Neural cell (in vitro differentiated cells): Measurements from ENCODE around the gene PTPRN2. TPM values are rescaled to one million over a fixed set of nuclear protein-coding genes. Genes with fewer than 3 reads are reported as not detected.

ENCODE experiments used
- H2AFZ ChIP-seq: fragments of 200-600, 300-800 bp; sonication (generic), shearing (Covaris generic); 2 replicates; pipeline ENCODE4 v1.6.0; 2014; ENCODE audit warnings: low read depth, mild to moderate bottlenecking, antibody characterized with exemption, low read length, moderate library complexity
- H3F3A ChIP-seq: fragments of 200-600 bp; shearing (Covaris generic); 2 replicates; pipeline ENCODE4 v1.6.1; 2016; ENCODE audit warnings: mild to moderate bottlenecking, moderate library complexity, mixed read lengths, antibody characterized with exemption, low read length; ENCODE audit not compliant: insufficient read depth, poor library complexity, severe bottlenecking
- H3K27ac ChIP-seq: fragments of 200-600, 300-800 bp; sonication (generic), shearing (Covaris generic); 2 replicates; pipeline ENCODE4 v1.5.1; 2014; ENCODE audit warnings: mild to moderate bottlenecking, low read length, moderate library complexity
- H3K27me3 ChIP-seq: fragments of 300-800, 200-600 bp; sonication (generic), shearing (Covaris generic); 2 replicates; pipeline ENCODE4 v1.6.0; 2014; ENCODE audit warnings: mild to moderate bottlenecking, low read depth, low read length, moderate library complexity; ENCODE audit not compliant: insufficient read depth
- H3K36me3 ChIP-seq: fragments of 300-800, 200-600 bp; sonication (generic), shearing (Covaris generic); 2 replicates; pipeline ENCODE4 v1.5.1; 2014; ENCODE audit warnings: mild to moderate bottlenecking, antibody characterized with exemption, low read length, moderate library complexity; ENCODE audit not compliant: insufficient read depth
- H3K4me2 ChIP-seq: fragments of 300-800, 200-600 bp; sonication (generic), shearing (Covaris generic); 2 replicates; pipeline ENCODE4 v1.6.0; 2014; ENCODE audit warnings: mild to moderate bottlenecking, low read length
- H3K4me3 ChIP-seq: fragments of 300-800, 200-600 bp; sonication (generic), shearing (Covaris generic); 2 replicates; pipeline ENCODE4 v1.5.1; 2014; ENCODE audit warnings: mild to moderate bottlenecking, low read length, moderate library complexity
- H3K79me2 ChIP-seq: fragments of 200-600 bp; shearing (Covaris generic); replicated peaks from 2 replicates; pipeline ENCODE4 v1.6.0; 2014; ENCODE audit warnings: mild to moderate bottlenecking, low read length, moderate library complexity; ENCODE audit not compliant: insufficient read depth
- H3K9ac ChIP-seq: fragments of 300-800, 200-600 bp; sonication (generic), shearing (Covaris generic); 2 replicates; pipeline ENCODE4 v1.6.1; 2016; ENCODE audit warnings: mild to moderate bottlenecking, low read length, mixed read lengths
- H3K9me2 ChIP-seq: fragments of 200-600 bp; shearing (Covaris generic); 2 replicates; pipeline ENCODE4 v1.6.1; 2016; ENCODE audit warnings: mild to moderate bottlenecking, low read length, mixed read lengths; ENCODE audit not compliant: insufficient read depth
- H3K9me3 ChIP-seq: fragments of 200-600, 300-800 bp; sonication (generic), shearing (Covaris generic); 2 replicates; pipeline ENCODE4 v1.6.1; 2016; ENCODE audit warnings: mild to moderate bottlenecking, mixed run types, low read length, moderate library complexity, mixed read lengths
- H4K20me1 ChIP-seq: fragments of 200-600 bp; shearing (Covaris generic); 2 replicates; pipeline ENCODE4 v1.6.1; 2016; ENCODE audit warnings: mild to moderate bottlenecking, mixed run types; ENCODE audit not compliant: insufficient read depth
- CTCF ChIP-seq: fragments of 450-650 bp; IDR thresholded peaks from 2 replicates; pipeline ENCODE4 v1.5.1; 2014; ENCODE audit warnings: antibody characterized with exemption, mild to moderate bottlenecking, moderate library complexity; ENCODE audit not compliant: poor library complexity, severe bottlenecking
- EP300 ChIP-seq: fragments of 450-650 bp; conservative IDR thresholded peaks from 2 replicates; pipeline ENCODE4 v1.6.1; 2014; ENCODE audit warnings: antibody characterized with exemption, mild to moderate bottlenecking, moderate library complexity; ENCODE audit not compliant: poor library complexity, severe bottlenecking
- EZH2 ChIP-seq: fragments of 200-600, 300-800 bp; shearing (Covaris generic), sonication (generic); IDR thresholded peaks from 2 replicates; pipeline ENCODE4 v1.6.1; 2014; ENCODE audit warnings: antibody characterized with exemption, low read length, borderline replicate concordance, mild to moderate bottlenecking; ENCODE audit not compliant: insufficient read depth, poor library complexity, severe bottlenecking
- MXI1 ChIP-seq: fragments of 450-650 bp; conservative IDR thresholded peaks from 2 replicates; pipeline ENCODE4 v1.6.1; 2014; ENCODE audit warnings: antibody characterized with exemption, mild to moderate bottlenecking; ENCODE audit not compliant: poor library complexity, severe bottlenecking
- POLR2AphosphoS5 ChIP-seq: IDR thresholded peaks from 2 replicates; pipeline ENCODE4 v1.6.1; 2012
- RAD21 ChIP-seq: fragments of 450-650 bp; conservative IDR thresholded peaks from 2 replicates; pipeline ENCODE4 v1.6.1; 2014; ENCODE audit warnings: antibody characterized with exemption, mild to moderate bottlenecking, moderate library complexity
- REST ChIP-seq: IDR thresholded peaks from 2 replicates; pipeline ENCODE4 v1.6.1; 2012; ENCODE audit warnings: borderline replicate concordance
- SMC3 ChIP-seq: fragments of 450-650 bp; conservative IDR thresholded peaks from 2 replicates; pipeline ENCODE4 v1.6.1; 2014; ENCODE audit warnings: antibody characterized with exemption, mild to moderate bottlenecking, moderate library complexity; ENCODE audit not compliant: poor library complexity
- TAF1 ChIP-seq: IDR thresholded peaks from 2 replicates; pipeline ENCODE4 v1.6.1; 2012; ENCODE audit warnings: low read depth
- polyA plus RNA-seq: library from polyadenylated mRNA; depleted of rRNA; stranded (reverse); fragments of >200 nt; gene quantifications from 2 replicates; pipeline ENCODE4 v1.2.3, GENCODE V29; 2014

PTPRN2 gene
- polyA plus RNA-seq, 1 donor from 2014 or later: 31.0 TPM

GRCh38 chr7:157691586-157692459 lies 895.8 kb downstream of the PTPRN2 start:
- H3K27ac ChIP-seq: peak overlapping the region; percentile 99
- no peaks in the 10 kb centered on the region for H3K27me3 ChIP-seq

More at GRCh38 chr7:157691586-157692459, 895.8 kb downstream of the PTPRN2 start:
- no peak for TF ChIP-seq CTCF
- TF ChIP-seq MXI1: no peak
- peak; percentile 22 for TF ChIP-seq EP300
- TF ChIP-seq TAF1: peak; percentile 80
- no peak for TF ChIP-seq RAD21
- peak; percentile 81 for TF ChIP-seq POLR2AphosphoS5
- no peak for TF ChIP-seq EZH2
- peak; percentile 1 for TF ChIP-seq REST
- TF ChIP-seq SMC3: peak; percentile 21
- H4K20me1 ChIP-seq: peaks cover 3% of the 10 kb centered on the region
- no peaks in the 10 kb centered on the region for H3K9me2 ChIP-seq
- peaks cover 60% of the 10 kb centered on the region for H3K79me2 ChIP-seq
- H3K4me3 ChIP-seq: peak overlapping the region; percentile 73
- H3K4me2 ChIP-seq: peak overlapping the region; percentile 99
- H2AFZ ChIP-seq: no peak overlapping the region
- H3K9me3 ChIP-seq: no peaks in the 10 kb centered on the region
- peak overlapping the region; percentile 99 for H3K9ac ChIP-seq
- H3F3A ChIP-seq: peaks cover 6% of the 10 kb centered on the region
- no peaks in the 10 kb centered on the region for H3K36me3 ChIP-seq
